Endothelial cell of umbilical vein (primary cell): Measurements from ENCODE around the gene PLOD2. TPM values are rescaled to one million over a fixed set of nuclear protein-coding genes. Genes with fewer than 3 reads are reported as not detected.

Experiments
- BruUV-seq: library from RNA; stranded (reverse); fragments of 400-500 nt; replicated peaks from 2 replicates; lab custom pipeline; 2021; lab: Mats Ljungman, UMichigan
- CTCF ChIA-PET: fragments of 300-600, 350-600 bp; sonication (Branson Sonifier 250); formaldehyde crosslinking; loops from one replicate; lab custom pipeline; 2021; ENCODE audit warnings: antibody characterized with exemption, inconsistent platforms; lab: Charles Lee
- POLR2A ChIA-PET: fragments of 300-600, 350-600 bp; sonication (Branson Sonifier 250); formaldehyde crosslinking; loops from one replicate; lab custom pipeline; 2021; ENCODE audit warnings: antibody characterized with exemption, inconsistent platforms; lab: Charles Lee
- DNase-seq: peaks from one replicate; pipeline ENCODE4 v3.0.0-alpha.2; 2011; ENCODE audit warnings: low read depth, low spot score
- FAIRE-seq: peaks from 2 replicates; lab custom pipeline; 2011; peaks lifted over from hg19 to GRCh38; lab: Jason Lieb, UNC
- H2AFZ ChIP-seq: 2 replicates; pipeline ENCODE4 v1.6.0; 2012; ENCODE audit warnings: low read depth, low read length, control low read depth, inconsistent platforms
- H3K27ac ChIP-seq: 2 replicates; pipeline ENCODE4 v1.5.1; 2011; ENCODE audit warnings: low read depth, mild to moderate bottlenecking, control low read depth, low read length, moderate library complexity; ENCODE audit not compliant: insufficient read depth
- H3K27me3 ChIP-seq, 2 experiments: 2 replicates each; pipeline versions ENCODE4 v1.6.0 to v1.6.1; 2011; ENCODE audit warnings: low read length in 2 of 2, mixed read lengths in 1 of 2; ENCODE audit not compliant: control insufficient read depth in 2 of 2, insufficient read depth in 2 of 2
- H3K36me3 ChIP-seq, 2 experiments: 2 replicates in 1 of 2; 3 replicates in 1 of 2; pipeline ENCODE4 v1.5.1; 2011; ENCODE audit warnings: low read length in 2 of 2, mild to moderate bottlenecking in 1 of 2, moderate library complexity in 1 of 2; ENCODE audit not compliant: control insufficient read depth in 2 of 2, insufficient read depth in 2 of 2; ENCODE audit errors: extremely low read depth in 1 of 2
- H3K4me1 ChIP-seq: 3 replicates; pipeline ENCODE4 v1.5.1; 2011; ENCODE audit warnings: mild to moderate bottlenecking, low read length; ENCODE audit not compliant: control insufficient read depth, insufficient read depth; ENCODE audit errors: extremely low read depth
- H3K4me2 ChIP-seq: 2 replicates; pipeline ENCODE4 v1.6.1; 2011; ENCODE audit warnings: low read length, control low read depth, mixed read lengths; ENCODE audit not compliant: insufficient read depth
- H3K4me3 ChIP-seq, 3 experiments: fragments of 200-600 bp in 1 of 3; sonication (generic), shearing (Covaris generic) in 1 of 3; replicated peaks in 1 of 3; 2 replicates each; pipeline ENCODE4 v1.5.1; 2011 to 2016; ENCODE audit warnings: control low read depth in 3 of 3, low read length in 3 of 3, mild to moderate bottlenecking in 2 of 3, inconsistent platforms in 1 of 3, low read depth in 1 of 3, moderate library complexity in 1 of 3; ENCODE audit not compliant: insufficient read depth in 1 of 3
- H3K79me2 ChIP-seq: 2 replicates; pipeline ENCODE4 v1.6.0; 2012; ENCODE audit warnings: low read length, inconsistent platforms; ENCODE audit not compliant: control insufficient read depth, insufficient read depth
- H3K9ac ChIP-seq: replicated peaks from 2 replicates; pipeline ENCODE3; 2011; ENCODE audit warnings: low read length, control low read depth; ENCODE audit not compliant: insufficient read depth; ENCODE audit errors: extremely low read depth
- H3K9me1 ChIP-seq: replicated peaks from 3 replicates; pipeline ENCODE4 v1.6.0; 2011; ENCODE audit warnings: mild to moderate bottlenecking, low read length; ENCODE audit not compliant: control insufficient read depth, insufficient read depth; ENCODE audit errors: extremely low read depth
- H3K9me3 ChIP-seq: replicated peaks from 2 replicates; pipeline ENCODE4 v1.5.1; 2012; ENCODE audit warnings: low read length, inconsistent platforms; ENCODE audit not compliant: control insufficient read depth, insufficient read depth
- H4K20me1 ChIP-seq: replicated peaks from 2 replicates; pipeline ENCODE3; 2011; ENCODE audit warnings: mild to moderate bottlenecking, low read length; ENCODE audit not compliant: control insufficient read depth, insufficient read depth; ENCODE audit errors: extremely low read depth
- EZH2 ChIP-seq: IDR thresholded peaks from 2 replicates; pipeline ENCODE4 v1.6.1; 2012; ENCODE audit warnings: borderline replicate concordance, low read depth, mild to moderate bottlenecking, moderate library complexity, low read length, inconsistent platforms; ENCODE audit not compliant: severe bottlenecking
- FOS ChIP-seq: IDR thresholded peaks from 2 replicates; pipeline ENCODE4 v1.6.1; 2011; ENCODE audit warnings: mild to moderate bottlenecking, low read length, moderate library complexity, borderline replicate concordance; ENCODE audit not compliant: insufficient read depth
- JUN ChIP-seq: IDR thresholded peaks from 2 replicates; pipeline ENCODE4 v1.6.1; 2011; ENCODE audit warnings: borderline replicate concordance, low read depth; ENCODE audit not compliant: insufficient read length, insufficient read depth
- POLR2AphosphoS5 ChIP-seq: IDR thresholded peaks from 2 replicates; pipeline ENCODE4 v1.6.1; 2012; ENCODE audit warnings: low read depth, mild to moderate bottlenecking, control low read depth, low read length, moderate library complexity; ENCODE audit not compliant: insufficient read depth
- dilution Hi-C: fragments of 300-500 bp; cut with MboI; formaldehyde crosslinking; loops from one replicate; pipeline ENCODE4 v1.15.0; 2019; ENCODE audit warnings: low sequenced_read_pairs; ENCODE audit not compliant: extremely low pct_ligation_motif_present
- intact Hi-C: fragments of 100-400 bp; cut with micrococcal nuclease; formaldehyde crosslinking; loops from one replicate; pipeline ENCODE4 v1.10.0; 2022
- polyA plus RNA-seq, 4 experiments: library from polyadenylated mRNA; depleted of rRNA in 3 of 4; stranded (reverse) in 3 of 4; unstranded in 1 of 4; fragments of >200 nt; gene quantifications; 2 replicates each; pipeline versions ENCODE4 v1.2.1 to v1.2.3, GENCODE V29; 2011 to 2012; ENCODE audit warnings: missing spikeins in 1 of 4
- total RNA-seq: library from RNA; stranded (reverse); gene quantifications from 2 replicates; pipeline ENCODE4 v1.2.3, GENCODE V29; 2021
- TF ChIP-seq, protein P1 (sequence below), 2 donors: IDR thresholded peaks; 1 replicate in 1 of 2; 2 replicates in 1 of 2; pipeline ENCODE4 v1.5.1; 2011; ENCODE audit warnings: low read length in 2 of 2, mild to moderate bottlenecking in 2 of 2, moderate library complexity in 2 of 2, control low read depth in 1 of 2, inconsistent platforms in 1 of 2, low read depth in 1 of 2; ENCODE audit not compliant: insufficient read depth in 1 of 2; ENCODE audit errors: extremely low read depth in 1 of 2

PLOD2 gene
- total and polyA plus RNA-seq, 2 donors (not counting 3 experiments of a cell fraction or from before 2014, with no cell fraction given) = 36.1 to 193 TPM

DNA sequence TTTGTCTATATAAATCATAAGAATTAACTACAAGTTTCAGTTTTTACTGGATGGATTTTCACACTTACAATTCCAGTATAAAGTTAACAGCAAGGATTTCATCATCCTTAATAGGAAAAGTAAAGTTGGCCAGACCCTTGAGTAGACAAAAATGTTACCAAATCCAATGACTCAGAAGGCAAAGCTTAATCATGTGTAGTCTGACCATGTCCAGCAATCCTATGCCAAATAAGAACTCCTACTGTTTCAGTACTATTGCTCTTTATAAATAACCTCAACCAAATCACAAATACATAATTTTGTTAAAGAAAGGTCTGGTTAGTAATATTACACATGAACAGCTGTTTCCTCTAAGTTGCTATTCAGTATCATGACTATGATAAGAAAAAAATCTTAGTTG lies 35.0 kb downstream of the PLOD2 start:
- CTCF ChIA-PET = interaction anchor here (0.7 to 1.4 kb wide), 6 partner anchors 9 to 62 kb away, joined by 3 to 5 read pairs (median 4); no protein-coding TSS in a partner anchor
- POLR2A ChIA-PET = no interaction called here
- Histone ChIP-seq H3K9ac (no peak overlapping the region), H3K4me1 (peaks cover 12% of the 10 kb centered on the region), H3K9me1 (no peaks in the 10 kb centered on the region), H3K4me2 (peak overlapping the region; percentile 8), H3K4me3 (no peak overlapping the region), H3K79me2 (peaks cover 89% of the 10 kb centered on the region), H4K20me1 (peaks cover 9% of the 10 kb centered on the region), H3K27ac (peak overlapping the region; percentile 42), H3K27me3 (no peaks in the 10 kb centered on the region), H3K36me3 (peaks cover 2 to 14% of the 10 kb centered on the region in 2 experiments), H3K9me3 (no peaks in the 10 kb centered on the region), H2AFZ (no peak overlapping the region)
- BruUV-seq = no TSS peak
- dilution Hi-C loops (no loop called here), intact Hi-C loops (no loop called here)
- TF ChIP-seq FOS = peak; percentile 28
- TF ChIP-seq JUN = peak; percentile 15
- TF ChIP-seq, protein P1, sequence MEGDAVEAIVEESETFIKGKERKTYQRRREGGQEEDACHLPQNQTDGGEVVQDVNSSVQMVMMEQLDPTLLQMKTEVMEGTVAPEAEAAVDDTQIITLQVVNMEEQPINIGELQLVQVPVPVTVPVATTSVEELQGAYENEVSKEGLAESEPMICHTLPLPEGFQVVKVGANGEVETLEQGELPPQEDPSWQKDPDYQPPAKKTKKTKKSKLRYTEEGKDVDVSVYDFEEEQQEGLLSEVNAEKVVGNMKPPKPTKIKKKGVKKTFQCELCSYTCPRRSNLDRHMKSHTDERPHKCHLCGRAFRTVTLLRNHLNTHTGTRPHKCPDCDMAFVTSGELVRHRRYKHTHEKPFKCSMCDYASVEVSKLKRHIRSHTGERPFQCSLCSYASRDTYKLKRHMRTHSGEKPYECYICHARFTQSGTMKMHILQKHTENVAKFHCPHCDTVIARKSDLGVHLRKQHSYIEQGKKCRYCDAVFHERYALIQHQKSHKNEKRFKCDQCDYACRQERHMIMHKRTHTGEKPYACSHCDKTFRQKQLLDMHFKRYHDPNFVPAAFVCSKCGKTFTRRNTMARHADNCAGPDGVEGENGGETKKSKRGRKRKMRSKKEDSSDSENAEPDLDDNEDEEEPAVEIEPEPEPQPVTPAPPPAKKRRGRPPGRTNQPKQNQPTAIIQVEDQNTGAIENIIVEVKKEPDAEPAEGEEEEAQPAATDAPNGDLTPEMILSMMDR (IDR thresholded peaks at IDR 0.05; ENCODE audit: extremely low read depth in 1 of 2, insufficient read depth in 1 of 2, low read depth in 1 of 2, low read length in 2 of 2) = no peak
- no peak for TF ChIP-seq POLR2AphosphoS5
- no peak for TF ChIP-seq EZH2
- DNase-seq = peak; percentile 65
- no peak for FAIRE-seq
